Muscle layer of colon (tissue), 2 donors: Measurements from ENCODE around the gene THYN1.

ENCODE experiments used
- H3K27ac ChIP-seq: one replicate; pipeline ENCODE4 v1.7.0; 2013; ENCODE audit warnings: low read depth, mild to moderate bottlenecking, low read length, moderate library complexity
- H3K27me3 ChIP-seq, 2 donors: one replicate each; pipeline ENCODE4 v1.7.0; 2013; ENCODE audit warnings: low read length in 2 of 2, mild to moderate bottlenecking in 2 of 2; ENCODE audit not compliant: insufficient read depth in 2 of 2, control insufficient read depth in 1 of 2
- H3K36me3 ChIP-seq: one replicate; pipeline ENCODE4 v1.7.0; 2013; ENCODE audit warnings: mild to moderate bottlenecking, low read length; ENCODE audit not compliant: insufficient read depth
- H3K4me1 ChIP-seq: one replicate; pipeline ENCODE4 v1.7.0; 2013; ENCODE audit warnings: mild to moderate bottlenecking, low read length; ENCODE audit not compliant: insufficient read depth
- H3K4me3 ChIP-seq, 2 donors: one replicate each; pipeline ENCODE4 v1.7.0; 2013; ENCODE audit warnings: low read length in 2 of 2, low read depth in 1 of 2, mild to moderate bottlenecking in 1 of 2, moderate library complexity in 1 of 2
- H3K9ac ChIP-seq: one replicate; pipeline ENCODE4 v1.7.0; 2013; ENCODE audit warnings: low read length
- H3K9me3 ChIP-seq: one replicate; pipeline ENCODE4 v1.7.0; 2013; ENCODE audit warnings: mild to moderate bottlenecking, low read length
- donor health status: abdominal sarcoma.
- donor health status: Adenocarcinoma of cecum.

The THYN1 gene

DNA sequence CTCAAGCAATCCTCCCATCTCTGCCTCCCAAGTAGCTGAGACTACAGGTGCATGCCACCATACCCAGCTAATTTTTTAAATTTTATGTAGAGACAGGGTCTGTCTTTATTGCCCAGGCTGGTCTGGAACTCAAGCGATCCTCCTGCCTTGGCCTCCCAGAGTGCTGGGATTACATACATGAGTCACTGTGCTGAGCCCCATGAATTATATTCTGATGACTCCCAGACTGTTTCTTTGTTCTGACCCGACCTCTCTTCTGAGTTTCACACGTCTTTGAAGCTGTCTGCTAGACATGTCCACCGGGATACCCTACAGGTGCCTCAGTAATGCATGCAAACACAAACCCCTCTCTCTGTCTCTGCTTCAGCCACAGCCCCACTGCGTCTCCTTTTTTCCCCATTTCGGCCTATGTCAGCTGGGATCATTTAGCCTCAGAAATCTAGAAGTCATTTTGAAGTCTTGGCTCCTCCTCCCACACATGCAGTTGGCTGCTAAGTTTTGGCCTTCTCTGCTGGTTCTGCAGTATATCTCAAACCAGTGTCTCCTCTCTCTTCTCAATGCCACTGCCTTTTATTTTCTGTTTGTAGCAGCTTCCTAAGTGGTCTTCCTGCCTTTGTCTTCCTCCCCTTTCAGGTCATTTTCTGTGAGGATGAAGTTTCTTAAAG, 23.9 kb downstream of the THYN1 start:
- Histone ChIP-seq H3K36me3 (no peaks in the 10 kb centered on the region), H3K4me1 (peaks cover 28% of the 10 kb centered on the region), H3K9me3 (no peaks in the 10 kb centered on the region), H3K4me3 (no peak overlapping the region), H3K9ac (no peak overlapping the region), H3K27me3 (no peaks in the 10 kb centered on the region), H3K27ac (no peak overlapping the region)

- H3K9me3 ChIP-seq = no peaks in the 10 kb centered on the region
- no peak overlapping the region for H3K27ac ChIP-seq
- H3K9ac ChIP-seq = no peak overlapping the region
- no peaks in the 10 kb centered on the region for H3K36me3 ChIP-seq
- peaks cover 28% of the 10 kb centered on the region for H3K4me1 ChIP-seq
- no peak overlapping the region for H3K4me3 ChIP-seq
- no peaks in the 10 kb centered on the region for H3K27me3 ChIP-seq
Observed at GRCh38 chr11:134228625-134229024, 24.5 kb downstream of the THYN1 start.

- Histone ChIP-seq H3K27ac (no peak overlapping the region), H3K27me3 (no peaks in the 10 kb centered on the region), H3K4me3 (no peak overlapping the region), H3K4me1 (peaks cover 35% of the 10 kb centered on the region), H3K9ac (no peak overlapping the region), H3K36me3 (no peaks in the 10 kb centered on the region), H3K9me3 (no peaks in the 10 kb centered on the region)
Observed at GRCh38 chr11:134226806-134227325, 26.3 kb downstream of the THYN1 start.

GRCh38 chr11:134224710-134225664, 28.2 kb downstream of the THYN1 start:
- Histone ChIP-seq H3K27me3 (no peaks in the 10 kb centered on the region), H3K4me1 (peaks cover 35% of the 10 kb centered on the region), H3K9ac (peak overlapping the region; percentile 54), H3K36me3 (no peaks in the 10 kb centered on the region), H3K9me3 (no peaks in the 10 kb centered on the region), H3K4me3 (peak overlapping the region; percentile 86 to 97), H3K27ac (peak overlapping the region; percentile 90)

GRCh38 chr11:134223836-134224709, 29.1 kb downstream of the THYN1 start, which contains the start of the genes NCAPD3 and VPS26B:
TSS of gene NCAPD3 (minus strand) at chr11:134223967. CDS start at chr11:134223926, 41 bp downstream.
TSS of gene VPS26B (plus strand) at chr11:134224671. CDS start at chr11:134225123, 452 bp downstream.
- H3K27ac ChIP-seq = peak within 1 kb of the TSS; percentile 98
- H3K9me3 ChIP-seq = no peaks in the 10 kb centered on the region
- H3K9ac ChIP-seq = peak within 1 kb of the TSS; percentile 88
- peaks cover 3% of the 10 kb centered on the region for H3K36me3 ChIP-seq
- H3K4me3 ChIP-seq = peak within 1 kb of the TSS; percentile 86 to 97
- H3K27me3 ChIP-seq = no peaks in the 10 kb centered on the region
- H3K4me1 ChIP-seq = peaks cover 30% of the 10 kb centered on the region

- Histone ChIP-seq H3K9ac (no peak overlapping the region), H3K27me3 (no peaks in the 10 kb centered on the region), H3K4me3 (peak overlapping the region; percentile 86 to 97), H3K36me3 (peaks cover 6% of the 10 kb centered on the region), H3K27ac (no peak overlapping the region), H3K9me3 (no peaks in the 10 kb centered on the region), H3K4me1 (peaks cover 29% of the 10 kb centered on the region)
Observed at GRCh38 chr11:134223121-134223520, 30.0 kb downstream of the THYN1 start.

DNA sequence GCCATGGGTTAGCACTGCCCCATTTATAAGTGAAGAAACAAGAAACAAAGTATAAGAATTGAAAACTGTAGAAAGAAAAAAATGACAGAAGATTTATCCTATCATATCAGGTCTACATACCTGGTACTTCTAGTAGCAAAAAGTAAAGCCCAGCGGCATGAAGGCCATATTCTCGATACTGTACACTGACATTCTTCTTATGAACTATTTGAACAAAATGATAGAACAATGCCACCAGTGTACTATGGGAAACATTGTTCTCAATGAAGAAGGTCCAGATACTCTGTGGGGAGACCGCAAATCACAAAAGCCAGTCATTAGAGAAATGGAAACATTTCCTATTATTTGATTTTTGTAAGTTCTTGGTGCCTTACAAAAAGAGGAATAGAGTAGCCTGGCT, 36.3 kb downstream of the THYN1 start:
- Histone ChIP-seq H3K4me1 (no peaks in the 10 kb centered on the region), H3K4me3 (no peak overlapping the region), H3K27me3 (no peaks in the 10 kb centered on the region), H3K9me3 (no peaks in the 10 kb centered on the region), H3K27ac (no peak overlapping the region), H3K9ac (no peak overlapping the region), H3K36me3 (peaks cover 13% of the 10 kb centered on the region)

GRCh38 chr11:134215836-134216235, 37.3 kb downstream of the THYN1 start:
- H3K4me1 ChIP-seq = no peaks in the 10 kb centered on the region
- no peak overlapping the region for H3K9ac ChIP-seq
- H3K4me3 ChIP-seq = no peak overlapping the region
- H3K27ac ChIP-seq = no peak overlapping the region
- no peaks in the 10 kb centered on the region for H3K9me3 ChIP-seq
- no peaks in the 10 kb centered on the region for H3K27me3 ChIP-seq
- peaks cover 13% of the 10 kb centered on the region for H3K36me3 ChIP-seq

DNA sequence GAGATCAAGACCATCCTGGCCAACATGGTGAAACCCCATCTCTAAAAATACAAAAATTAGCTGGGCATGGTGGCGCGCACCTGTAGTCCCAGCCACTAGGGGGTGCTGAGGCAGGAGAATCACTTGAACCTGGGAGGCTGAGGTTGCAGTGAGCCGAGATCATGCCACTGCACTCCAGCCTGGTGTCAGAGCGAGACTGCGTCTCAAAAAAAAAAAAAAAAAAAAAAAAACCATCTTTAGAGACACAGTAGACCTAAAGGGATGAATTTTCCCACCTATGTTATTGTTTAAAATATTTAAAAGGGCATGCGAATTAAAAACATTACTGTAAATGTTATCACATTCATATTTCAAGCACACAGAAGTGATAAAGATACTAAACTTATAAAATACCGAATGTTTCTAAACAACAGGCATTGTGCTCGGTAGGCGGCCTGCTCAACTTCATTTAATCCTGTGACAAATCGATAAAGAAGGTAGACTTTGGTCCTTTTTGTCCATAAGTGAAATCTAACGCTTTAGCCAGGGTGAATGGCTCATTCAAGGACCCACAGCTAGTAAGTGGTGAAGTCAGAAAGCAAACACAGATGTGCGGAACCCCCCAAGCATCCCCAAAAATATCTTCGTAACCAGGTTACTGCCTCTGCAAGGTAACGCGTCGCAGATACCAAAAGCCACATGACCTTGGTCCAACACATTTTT, 45.5 kb downstream of the THYN1 start:
- Histone ChIP-seq H3K27ac (no peak overlapping the region), H3K4me1 (no peaks in the 10 kb centered on the region), H3K9me3 (no peaks in the 10 kb centered on the region), H3K36me3 (peaks cover 15% of the 10 kb centered on the region), H3K27me3 (no peaks in the 10 kb centered on the region), H3K9ac (no peak overlapping the region), H3K4me3 (no peak overlapping the region)

DNA sequence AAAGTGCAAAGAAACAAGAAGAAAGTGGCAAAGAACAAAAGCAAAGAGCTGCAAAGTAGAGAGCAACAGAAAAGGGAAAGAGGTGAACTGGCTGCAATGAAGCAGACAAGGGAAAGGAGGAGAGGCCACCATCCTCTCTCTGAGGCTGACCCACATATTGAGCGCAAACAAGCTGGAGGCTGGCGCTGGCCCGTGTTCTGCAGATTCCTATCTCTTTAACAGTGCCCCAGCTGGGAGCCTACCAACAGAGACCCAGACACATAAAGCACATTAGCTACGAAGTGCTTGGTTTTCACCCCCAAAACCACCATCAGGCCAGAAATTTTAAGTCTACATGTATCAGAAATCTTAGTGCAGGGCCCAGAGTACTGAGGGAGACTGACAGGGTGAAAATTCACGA, 47.0 kb downstream of the THYN1 start:
- H3K9ac ChIP-seq = no peak overlapping the region
- H3K36me3 ChIP-seq = peaks cover 25% of the 10 kb centered on the region
- no peak overlapping the region for H3K27ac ChIP-seq
- no peak overlapping the region for H3K4me3 ChIP-seq
- no peaks in the 10 kb centered on the region for H3K4me1 ChIP-seq
- H3K27me3 ChIP-seq = no peaks in the 10 kb centered on the region
- no peaks in the 10 kb centered on the region for H3K9me3 ChIP-seq
